HuH-7.5 (cell line): ENCODE measurements around the gene SLC25A42.
"Not testable (repeated sequence)": the region's sequence is repeated elsewhere in the genome, so short reads cannot be mapped to it uniquely, and the experiment has no call there.

ENCODE experiments used
- DNase-seq: peaks from one replicate; pipeline ENCODE4 v3.0.0; 2011; ENCODE audit warnings: low spot score

SLC25A42 gene

DNA sequence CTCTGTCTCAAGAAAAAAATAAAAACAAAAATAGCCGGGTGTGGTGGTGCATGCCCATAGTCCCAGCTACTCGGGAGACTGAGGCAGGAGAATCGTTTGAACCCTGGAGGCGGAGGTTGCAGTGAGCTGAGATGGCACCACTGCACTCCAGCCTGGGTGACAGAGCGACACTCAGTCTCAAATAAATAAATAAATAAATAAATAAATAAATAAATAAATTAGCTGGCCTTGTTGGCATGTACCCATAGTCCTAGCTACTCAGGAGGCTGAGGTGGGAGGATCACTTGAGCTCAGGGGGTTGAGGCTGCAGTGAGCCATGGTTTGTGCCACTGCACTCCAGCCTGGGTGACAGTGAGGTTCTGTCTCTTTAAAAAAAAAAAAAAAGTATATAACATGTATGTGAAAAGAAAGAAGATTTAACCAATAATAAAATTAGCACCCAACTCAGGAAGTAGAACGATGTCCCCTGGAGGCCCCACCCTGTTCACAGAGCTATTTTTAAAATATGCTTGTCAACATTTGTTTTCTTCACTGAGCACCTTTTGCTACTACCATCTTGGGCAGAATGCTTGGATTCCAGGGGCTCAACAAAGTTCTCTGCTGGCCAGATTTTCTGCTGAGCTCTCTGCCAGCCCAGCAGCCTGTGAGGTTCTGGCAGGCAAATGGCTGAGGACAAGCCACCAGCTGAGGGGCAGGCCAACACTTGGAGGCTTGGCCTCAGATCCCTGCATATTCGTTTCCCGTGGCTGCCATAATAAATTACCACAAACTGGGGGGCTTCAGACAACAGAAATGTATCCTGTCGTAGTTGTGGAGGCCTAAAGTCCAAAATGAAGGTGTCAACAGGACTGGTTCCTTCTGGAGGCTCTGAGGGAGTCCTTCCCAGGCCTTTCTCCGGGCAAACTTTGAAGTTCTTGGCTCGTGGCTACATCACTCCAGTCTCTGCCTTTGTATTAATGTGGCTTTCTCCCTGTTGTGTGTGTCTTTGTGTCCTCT is 5.2 kb downstream of the SLC25A42 start:
- DNase-seq: no peak

DNA sequence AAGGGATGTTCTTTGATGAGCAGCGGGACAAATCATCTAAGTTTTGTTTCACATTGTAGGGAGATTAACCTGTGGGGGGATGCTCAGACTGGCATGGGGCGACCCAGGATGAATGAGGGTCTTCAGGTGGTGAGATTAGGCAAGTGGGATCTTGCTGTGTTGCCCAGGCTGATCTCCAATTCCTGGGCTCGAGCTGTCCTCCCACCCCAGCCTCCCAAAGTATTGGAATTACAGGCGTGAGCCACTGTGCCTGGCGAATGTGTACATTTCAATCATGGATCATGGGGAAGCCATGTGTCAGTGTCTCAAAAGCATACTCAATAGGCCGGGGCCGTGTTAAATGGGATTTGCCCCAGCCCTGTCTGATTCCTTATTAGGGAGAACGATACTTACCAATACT is 8.1 kb downstream of the SLC25A42 start:
- no peak for DNase-seq

DNA sequence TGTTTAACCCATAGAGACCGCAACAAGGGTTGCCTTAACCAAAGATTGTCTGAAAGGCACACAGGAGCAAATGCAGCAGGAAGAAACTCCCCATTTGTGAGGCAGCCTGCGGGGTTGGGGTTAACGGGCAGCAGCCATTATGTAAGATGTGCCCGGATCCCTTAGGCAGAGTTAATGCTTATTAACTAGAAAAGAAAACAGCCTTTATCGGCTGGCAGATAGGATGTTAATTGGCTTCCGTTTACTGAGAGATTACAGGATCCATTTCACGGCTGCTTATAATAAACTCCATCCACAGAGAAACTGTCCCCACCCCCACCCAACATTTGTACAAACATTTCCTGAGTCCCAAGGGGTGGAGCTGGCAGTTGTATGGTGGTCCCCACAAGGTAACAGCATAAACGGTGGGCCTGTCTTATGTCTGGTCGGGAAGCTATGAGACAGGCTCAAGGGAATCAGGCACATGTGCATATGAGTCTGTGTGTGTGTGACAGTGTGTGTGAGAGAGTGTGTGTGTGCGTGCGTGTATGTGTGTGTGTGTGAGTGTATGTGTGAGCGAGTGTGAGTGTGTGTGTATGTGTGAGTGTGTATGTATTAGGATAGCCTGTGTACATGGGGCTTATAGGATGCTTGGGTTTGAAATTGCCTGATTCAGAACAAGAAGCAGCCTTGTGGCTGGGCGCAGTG is 10.5 kb downstream of the SLC25A42 start:
- no peak for DNase-seq

DNA sequence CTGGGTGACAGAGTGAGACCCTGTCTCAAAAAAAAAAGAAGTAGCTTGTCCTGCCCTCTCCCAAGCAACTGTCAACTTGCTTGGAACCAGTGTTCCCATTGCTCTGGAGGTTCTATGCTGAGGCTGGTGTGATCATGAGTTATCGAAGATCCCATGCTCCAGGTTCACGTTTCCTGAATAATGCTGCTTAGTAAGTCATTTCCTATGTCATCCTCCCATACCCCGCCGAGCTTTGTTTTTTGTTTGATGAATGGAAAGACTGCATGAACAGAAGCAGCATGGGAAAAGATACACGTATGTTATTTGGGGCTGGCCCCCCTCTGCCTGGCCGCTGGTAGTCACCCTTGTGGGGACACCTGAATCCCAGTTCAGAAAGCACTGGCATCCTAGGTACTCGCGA is 11.3 kb downstream of the SLC25A42 start:
- no peak for DNase-seq

DNA sequence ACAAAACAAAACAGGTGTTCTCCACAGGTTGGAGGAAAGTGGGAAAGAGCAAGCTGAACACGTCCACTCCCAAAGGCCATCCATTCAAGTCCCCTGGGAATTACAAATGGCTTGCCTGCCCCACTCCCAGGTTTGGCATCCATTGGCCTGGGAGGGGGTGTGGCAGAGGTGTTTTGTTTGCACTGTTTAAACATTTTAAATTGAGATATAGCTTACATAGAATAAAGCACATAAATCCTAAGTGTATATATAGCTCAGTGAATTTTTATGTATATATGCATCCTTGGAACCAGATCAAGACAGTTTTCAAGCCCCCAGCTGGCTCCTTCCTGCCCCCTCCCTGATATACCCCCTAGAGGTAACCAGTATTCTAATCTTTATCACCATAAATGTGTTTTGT is 12.7 kb downstream of the SLC25A42 start:
- no peak for DNase-seq

DNA sequence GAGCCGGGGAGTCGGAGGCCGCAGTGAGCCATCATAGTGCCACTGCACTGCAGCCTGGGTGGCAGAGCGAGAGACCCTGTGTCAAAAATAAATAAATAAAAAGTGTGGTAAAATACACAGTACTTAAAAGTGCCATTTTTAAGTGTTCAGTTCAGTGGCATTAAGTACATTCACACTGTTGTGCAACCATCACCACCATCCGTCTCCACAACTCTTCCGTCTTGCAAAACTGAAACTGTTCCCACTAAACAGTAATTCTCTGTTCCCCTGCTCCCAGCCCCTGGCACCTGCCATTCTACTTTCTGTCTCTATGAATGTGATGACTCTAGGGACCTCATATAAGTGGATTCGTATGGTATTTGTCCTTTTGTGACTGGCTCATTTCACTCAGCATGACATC is 13.3 kb downstream of the SLC25A42 start:
- DNase-seq: no peak

DNA sequence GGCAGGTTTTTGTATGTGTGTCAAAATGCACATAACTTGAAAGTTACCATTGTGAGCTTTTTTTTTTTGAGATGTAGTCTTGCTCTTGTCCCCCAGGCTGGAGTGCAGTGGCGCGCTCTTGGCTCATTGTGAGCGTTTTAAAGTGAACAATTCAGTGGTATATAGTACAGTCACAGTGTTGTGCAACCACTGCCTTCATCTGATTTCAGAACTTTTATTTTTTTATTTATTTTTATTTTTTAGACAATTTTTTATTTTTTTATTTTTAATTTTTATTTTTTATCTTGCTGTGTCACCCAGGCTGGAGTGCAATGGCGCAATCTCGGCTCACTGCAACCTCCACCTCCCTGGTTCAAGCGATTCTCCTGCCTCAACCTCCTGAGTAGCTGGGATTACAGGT is 15.0 kb downstream of the SLC25A42 start:
- no peak for DNase-seq

DNA sequence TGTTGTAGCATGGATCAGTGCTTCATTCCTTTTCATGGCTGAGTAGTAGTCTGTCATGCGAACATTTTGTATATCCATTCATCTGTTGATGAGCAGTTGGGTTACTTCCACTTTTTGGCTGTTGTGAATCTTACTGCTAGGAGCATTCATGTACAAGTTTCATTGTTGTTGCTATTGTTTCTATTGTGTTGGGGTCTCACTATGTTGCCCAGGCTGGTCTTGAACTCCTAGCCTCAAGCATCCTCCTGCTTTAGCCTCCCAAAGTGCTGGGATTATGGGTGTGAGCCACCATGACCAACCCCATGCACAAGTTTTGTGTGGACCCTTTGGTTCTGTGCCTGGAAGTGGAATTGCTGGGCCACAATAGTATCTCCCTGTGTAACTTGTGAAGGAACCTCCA is 15.8 kb downstream of the SLC25A42 start:
- DNase-seq: no peak

DNA sequence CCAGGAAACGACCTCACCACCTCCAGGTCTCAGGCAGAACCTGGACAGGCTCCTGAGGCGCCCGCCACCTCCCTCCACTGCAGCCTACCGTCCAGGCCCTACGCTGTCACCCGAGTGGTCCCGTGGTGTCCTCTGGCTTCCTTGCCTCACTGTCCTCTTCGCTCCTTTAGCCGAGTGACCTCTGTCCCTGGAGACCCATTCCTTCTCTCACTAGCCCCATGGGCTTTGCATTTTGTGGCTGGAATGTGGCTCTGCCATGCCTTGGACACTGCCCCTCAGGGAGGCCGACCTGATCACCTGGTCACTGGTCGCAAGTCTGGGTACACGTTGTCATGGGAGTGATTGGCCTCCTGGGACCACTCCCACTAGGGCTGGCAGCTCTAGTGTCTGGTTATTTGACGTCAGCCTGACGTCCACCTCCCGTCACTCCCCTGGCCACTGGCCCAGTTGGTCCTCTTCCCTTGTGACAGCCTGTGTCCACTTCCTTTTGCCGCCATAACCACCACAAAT is 17.9 kb downstream of the SLC25A42 start:
- DNase-seq: no peak

DNA sequence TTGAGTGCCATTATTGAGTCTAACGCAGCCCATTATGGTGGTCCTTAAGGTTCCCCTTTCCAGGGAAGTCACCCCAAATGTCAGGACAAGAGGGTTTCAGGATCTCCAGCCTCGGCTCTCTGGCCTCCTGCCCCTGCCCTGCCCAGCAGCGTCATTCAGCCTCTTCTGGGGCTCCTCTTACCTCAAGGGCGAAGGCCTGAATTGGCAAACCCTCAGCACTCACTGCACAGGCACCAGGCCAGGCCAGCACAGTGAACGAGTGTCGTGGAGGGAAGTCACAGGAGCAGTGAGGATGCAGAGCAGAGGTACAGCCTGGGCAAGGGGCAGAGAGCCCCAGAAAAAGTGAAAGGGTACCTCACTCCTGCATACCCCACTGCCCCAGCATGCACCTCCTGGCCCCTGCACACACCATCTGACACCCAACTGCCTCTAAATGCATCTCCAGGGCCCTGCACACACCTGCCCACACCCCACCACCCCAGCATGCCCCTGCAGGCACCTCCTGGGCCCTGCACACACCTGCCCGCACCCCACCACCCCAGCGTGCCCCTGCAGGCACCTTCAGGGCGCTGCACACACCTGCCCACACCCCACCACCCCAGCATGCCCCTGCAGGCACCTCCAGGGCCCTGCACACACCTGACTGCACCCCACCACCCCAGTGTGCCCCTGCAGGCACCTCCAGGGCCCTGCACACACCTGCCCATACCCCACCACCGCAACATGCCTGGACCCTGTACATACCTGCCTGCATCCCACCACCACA is 19.8 kb downstream of the SLC25A42 start:
- DNase-seq: no peak

DNA sequence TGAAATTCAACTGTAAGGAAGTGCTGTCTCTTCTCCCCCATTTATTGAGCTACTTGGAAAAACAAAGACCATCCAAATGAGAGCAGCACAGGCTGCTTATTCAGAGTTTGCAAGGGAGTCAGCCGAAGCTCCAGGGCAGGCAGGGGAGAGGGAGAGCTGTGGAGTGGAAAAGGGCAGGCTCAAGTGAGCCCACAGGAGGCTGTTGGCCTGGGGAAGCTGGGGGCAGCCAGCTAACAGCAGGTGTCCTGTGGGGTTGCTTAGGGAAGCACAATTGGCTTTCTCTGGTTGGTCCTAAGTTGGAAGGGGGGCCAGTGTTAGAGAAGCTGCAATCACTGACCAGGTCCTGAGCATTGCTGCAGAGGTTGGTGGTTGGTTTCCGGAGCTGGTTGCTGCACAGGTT is 23.9 kb downstream of the SLC25A42 start:
- DNase-seq: no peak

DNA sequence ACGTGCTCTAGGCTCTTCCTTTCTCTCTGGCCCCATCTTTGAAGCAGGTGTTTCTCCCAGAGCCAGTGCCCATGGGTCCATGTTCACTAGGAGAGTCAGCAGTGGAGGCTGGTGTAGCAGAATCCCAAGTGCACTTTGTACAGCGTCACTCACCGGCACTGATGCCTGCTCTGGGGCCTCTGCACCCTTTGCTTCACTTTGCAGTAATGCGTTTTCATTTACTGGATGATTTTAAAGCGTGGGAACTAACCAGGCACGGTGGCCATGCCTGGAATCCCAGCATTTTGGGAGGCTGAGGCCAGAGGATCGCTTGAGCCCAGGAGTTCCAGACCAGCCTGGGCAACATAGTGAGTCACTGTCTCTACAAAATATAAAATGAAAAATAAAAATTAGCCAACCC is 30.7 kb downstream of the SLC25A42 start:
- DNase-seq: peak; percentile 53

DNA sequence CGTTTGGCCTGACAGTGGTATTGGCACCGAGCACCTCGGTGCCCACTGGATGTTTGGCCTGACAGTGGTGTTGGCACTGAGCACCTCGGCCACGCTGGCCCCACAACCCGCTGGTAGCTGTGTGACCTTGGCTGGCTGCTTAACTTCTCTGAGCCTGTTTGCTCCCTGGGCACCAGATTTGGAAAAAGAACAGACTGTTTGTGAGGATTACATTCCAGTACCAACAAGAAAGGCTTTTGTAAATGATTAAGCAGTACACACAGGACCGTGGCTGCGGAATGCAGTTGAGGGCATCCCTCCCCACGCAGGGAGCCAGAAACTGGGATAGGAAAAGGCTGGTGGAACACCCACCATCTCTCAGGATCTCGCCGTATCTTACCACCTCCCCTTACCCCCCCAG is 31.9 kb downstream of the SLC25A42 start:
- no peak for DNase-seq

DNA sequence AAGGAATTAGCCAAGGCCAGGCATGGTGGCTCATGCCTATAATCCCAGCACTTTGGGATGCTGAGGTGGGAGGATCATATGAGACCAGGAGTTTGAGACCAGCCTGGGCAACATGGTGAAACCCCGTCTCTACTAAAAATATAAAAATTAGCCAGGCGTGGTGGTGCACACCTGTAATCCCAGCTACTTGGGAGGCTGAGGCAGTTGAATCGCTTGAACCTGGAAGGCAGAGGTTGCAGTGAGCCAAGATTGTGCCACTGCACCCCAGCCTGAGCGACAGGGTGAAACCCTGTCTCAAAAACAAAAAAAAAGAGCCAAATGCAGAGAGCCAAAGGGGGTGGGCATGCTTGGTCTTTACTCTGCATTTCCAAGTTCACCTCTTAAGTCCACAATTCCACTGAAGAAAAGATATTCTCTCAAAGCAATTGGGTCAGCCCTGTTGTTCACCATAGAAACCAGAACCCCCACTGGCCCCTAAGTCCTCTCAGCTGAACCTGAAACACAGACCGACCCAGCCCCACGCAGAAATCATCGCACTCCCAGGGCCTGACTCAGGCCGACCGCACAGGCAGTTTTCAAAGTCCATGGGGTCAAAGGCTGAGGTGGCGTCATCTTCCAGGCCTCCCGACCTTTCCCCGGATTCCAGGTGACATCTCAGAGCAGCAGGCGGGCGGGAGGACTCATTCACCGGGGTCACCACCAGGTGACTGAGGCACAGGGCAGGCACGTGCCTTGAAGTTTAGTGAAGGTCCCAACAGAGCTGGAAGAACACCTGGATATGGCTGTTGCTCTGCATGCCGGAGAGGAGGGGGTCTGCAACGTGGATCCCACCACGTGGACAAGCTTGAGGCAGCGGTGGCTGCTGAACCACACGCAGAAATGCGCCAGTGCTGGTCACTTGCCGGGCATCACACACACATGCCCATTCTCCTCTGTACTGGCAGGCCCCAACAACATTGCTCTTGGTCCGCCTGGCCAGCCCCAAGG is 33.1 kb downstream of the SLC25A42 start:
- peak; percentile 94 for DNase-seq

DNA sequence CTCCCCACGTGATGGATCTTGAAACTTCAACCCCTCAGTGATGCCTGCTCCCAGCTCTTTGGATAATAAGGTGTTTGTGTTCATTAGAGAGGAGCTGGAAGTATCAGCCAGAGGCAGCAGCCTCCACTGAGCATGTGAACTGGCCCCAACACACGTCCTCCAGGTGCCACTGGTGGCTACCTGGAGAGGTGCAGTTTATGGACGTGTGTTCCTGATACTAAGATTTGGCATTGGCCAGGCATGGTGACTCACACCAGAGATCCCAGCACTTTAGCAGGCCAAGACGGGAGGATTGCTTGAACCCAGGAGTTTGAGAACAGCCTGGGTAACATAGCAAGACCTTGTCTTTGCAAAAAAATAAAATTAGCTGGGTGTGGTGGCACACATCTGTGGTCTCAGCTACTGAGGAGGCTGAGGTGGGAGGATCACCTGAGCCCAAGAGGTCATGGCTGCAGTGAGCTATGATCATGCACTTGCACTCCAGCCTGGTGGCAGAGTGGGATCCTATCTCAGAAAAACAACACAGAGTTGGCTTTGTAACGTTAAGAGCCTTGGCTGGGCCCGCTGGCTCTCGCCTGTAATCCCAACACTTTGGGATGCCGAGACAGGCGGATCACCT is 34.4 kb downstream of the SLC25A42 start:
- DNase-seq: no peak

DNA sequence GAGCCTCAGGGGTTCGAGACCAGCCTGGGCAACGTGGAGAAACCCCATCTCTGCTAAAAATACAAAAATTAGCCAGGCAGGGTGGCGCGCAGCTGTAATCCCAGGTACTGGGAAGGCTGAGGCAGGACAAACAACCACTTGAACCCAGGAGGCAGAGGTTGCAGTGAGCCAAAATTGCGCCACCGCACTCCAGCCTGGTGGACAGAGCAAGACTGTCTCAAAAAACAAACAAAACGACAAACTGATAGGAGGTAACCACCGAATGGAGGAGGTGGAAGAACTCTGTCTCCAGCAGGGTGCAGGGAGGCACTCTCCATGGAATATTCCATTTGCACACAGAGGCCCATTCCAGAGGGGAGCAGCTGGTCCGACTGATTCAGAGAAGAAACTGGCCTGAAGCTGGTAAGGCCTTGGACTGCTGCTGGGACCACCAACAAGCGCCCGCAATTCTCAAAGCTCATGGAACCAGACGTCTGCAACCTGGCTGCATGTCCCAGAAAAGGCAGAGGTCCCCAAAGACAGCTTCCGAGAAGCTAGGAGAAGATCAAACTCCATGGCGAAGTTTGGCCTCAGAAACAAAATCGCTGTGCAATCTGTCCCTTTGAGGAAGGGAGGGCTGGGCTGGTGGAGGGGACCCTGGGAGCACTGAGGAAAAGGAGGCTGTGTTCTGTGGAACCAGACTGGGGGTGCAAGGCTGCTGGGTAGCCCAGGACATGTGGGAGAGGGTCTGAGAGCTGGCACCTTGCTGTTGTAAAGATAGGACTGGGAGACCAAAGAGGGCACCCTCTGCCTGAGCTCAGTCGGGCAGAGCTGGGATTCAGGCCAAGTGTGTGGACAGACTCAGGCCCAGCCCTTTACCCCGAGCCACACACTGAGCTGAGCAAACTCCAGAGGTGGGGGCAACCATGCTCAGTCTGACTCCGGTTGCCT is 35.2 kb downstream of the SLC25A42 start:
- peak; percentile 93 for DNase-seq

DNA sequence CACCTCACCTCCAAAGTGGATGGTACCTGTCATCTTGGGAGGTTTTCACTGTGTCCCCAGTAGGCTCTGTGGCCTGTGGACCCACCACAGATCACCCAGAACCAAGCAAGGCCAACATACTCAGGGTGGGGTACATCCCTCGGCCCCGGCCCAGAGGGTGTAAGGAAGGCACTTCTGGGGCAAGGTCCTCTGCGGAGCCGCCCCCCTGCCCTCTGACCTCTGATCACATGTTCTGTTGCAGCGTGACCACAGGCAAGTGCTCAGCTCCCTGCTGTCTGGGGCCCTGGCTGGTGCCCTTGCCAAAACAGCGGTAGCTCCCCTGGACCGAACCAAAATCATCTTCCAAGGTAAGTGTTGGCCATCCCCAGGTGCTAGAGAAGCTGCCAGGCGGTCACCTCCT is 37.7 kb downstream of the SLC25A42 start:
- DNase-seq: no peak

DNA sequence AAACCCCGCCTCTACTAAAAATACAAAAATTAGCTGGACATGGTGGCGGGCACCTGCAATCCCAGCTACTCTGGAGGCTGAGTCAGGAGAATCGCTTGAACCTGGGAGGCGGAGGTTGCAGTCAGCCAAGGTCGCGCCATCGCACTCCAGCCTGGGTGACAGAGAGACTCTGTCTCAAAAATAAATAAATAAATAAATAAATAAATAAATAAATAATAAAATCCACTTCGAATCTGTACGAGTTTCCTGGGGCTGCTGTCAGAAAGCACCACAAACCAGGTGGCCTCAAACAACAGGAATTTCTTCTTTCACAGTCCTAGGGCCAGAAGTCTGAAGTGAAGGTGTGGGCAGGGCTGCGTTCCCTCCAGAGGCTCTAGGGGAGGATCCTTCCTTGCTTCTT is 38.8 kb downstream of the SLC25A42 start:
- DNase-seq: not testable (repeated sequence)

DNA sequence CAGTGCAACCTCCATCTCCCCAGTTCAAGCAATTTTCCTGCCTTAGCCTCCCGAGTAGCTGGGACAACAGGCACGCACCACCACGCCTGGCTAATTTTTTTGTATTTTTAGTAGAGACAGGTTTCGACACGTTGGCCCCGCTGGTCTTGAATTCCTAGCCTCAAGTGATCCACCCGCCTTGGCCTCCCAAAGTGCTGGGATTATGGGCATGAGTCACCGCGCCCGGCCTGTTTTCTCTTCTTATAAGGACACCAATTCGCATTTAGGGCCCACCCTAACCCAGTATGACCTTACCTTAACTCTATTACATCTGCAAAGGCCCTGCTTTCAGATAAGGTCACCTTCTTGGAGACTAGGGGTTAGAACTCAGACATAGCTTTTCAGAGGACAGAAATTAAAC is 39.4 kb downstream of the SLC25A42 start:
- no peak for DNase-seq
